B cell (primary cell): ENCODE results near the gene KCTD18.

Experiments
- CTCF ChIP-seq: fragments of 200-600 bp; IDR thresholded peaks from one replicate; pipeline ENCODE4 v1.8.0; 2022; ENCODE audit warnings: antibody characterized with exemption, mild to moderate bottlenecking
- EZH2 ChIP-seq: IDR thresholded peaks from 2 replicates; pipeline ENCODE4 v1.6.1; 2012; ENCODE audit warnings: borderline replicate concordance, low read depth, mild to moderate bottlenecking, moderate library complexity, low read length; ENCODE audit not compliant: insufficient read depth, poor library complexity, severe bottlenecking

- no peak for TF ChIP-seq EZH2
- TF ChIP-seq CTCF: no peak
Measured at GRCh38 chr2:200492656-200493055, 17.2 kb downstream of the KCTD18 start.
